Measurements from ENCODE around the gene TRMT11.

DNA sequence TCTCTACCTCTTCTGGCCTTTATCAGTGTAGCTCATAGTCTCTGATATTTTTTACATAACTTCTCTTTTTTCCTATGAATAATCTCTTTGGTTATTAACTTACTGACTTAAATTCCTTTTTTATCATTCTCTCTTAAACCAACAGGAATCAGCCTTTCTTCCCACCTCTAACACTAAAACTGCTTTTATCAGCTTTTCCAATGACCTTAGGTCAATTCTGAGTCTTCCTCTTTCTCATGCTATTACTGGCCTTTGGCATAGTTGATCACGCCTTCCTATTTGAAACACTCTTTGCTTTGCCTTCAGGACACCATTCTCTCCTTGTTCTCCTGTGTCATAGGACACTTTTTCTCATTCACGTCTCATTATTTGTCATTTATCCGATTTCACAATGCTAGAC is 37.9 kb upstream of the TRMT11 start:
- TF ChIP-seq, protein P1, sequence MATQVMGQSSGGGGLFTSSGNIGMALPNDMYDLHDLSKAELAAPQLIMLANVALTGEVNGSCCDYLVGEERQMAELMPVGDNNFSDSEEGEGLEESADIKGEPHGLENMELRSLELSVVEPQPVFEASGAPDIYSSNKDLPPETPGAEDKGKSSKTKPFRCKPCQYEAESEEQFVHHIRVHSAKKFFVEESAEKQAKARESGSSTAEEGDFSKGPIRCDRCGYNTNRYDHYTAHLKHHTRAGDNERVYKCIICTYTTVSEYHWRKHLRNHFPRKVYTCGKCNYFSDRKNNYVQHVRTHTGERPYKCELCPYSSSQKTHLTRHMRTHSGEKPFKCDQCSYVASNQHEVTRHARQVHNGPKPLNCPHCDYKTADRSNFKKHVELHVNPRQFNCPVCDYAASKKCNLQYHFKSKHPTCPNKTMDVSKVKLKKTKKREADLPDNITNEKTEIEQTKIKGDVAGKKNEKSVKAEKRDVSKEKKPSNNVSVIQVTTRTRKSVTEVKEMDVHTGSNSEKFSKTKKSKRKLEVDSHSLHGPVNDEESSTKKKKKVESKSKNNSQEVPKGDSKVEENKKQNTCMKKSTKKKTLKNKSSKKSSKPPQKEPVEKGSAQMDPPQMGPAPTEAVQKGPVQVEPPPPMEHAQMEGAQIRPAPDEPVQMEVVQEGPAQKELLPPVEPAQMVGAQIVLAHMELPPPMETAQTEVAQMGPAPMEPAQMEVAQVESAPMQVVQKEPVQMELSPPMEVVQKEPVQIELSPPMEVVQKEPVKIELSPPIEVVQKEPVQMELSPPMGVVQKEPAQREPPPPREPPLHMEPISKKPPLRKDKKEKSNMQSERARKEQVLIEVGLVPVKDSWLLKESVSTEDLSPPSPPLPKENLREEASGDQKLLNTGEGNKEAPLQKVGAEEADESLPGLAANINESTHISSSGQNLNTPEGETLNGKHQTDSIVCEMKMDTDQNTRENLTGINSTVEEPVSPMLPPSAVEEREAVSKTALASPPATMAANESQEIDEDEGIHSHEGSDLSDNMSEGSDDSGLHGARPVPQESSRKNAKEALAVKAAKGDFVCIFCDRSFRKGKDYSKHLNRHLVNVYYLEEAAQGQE (IDR thresholded peaks at IDR 0.05; ENCODE audit: low read depth): no peak
- TF ChIP-seq RAD21 (IDR thresholded peaks at IDR 0.05; ENCODE audit: low read depth) (no peak), CEBPB (IDR thresholded peaks at IDR 0.05) (no peak), TAF1 (IDR thresholded peaks at IDR 0.05; ENCODE audit: low read depth) (no peak), EP300 (IDR thresholded peaks at IDR 0.05; ENCODE audit: borderline replicate concordance) (no peak)
- TF ChIP-seq, protein P2, sequence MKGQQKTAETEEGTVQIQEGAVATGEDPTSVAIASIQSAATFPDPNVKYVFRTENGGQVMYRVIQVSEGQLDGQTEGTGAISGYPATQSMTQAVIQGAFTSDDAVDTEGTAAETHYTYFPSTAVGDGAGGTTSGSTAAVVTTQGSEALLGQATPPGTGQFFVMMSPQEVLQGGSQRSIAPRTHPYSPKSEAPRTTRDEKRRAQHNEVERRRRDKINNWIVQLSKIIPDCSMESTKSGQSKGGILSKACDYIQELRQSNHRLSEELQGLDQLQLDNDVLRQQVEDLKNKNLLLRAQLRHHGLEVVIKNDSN (IDR thresholded peaks at IDR 0.05): no peak

Data from Ishikawa (cell line).